HUES6 (cell line): ENCODE data around the gene ARMC9.
"Not testable (repeated sequence)": the region's sequence is repeated elsewhere in the genome, so short reads cannot be mapped to it uniquely, and the experiment has no call there.

Source experiments
- H3K27ac ChIP-seq: 2 replicates; pipeline ENCODE4 v1.7.0; 2013; ENCODE audit warnings: low read depth, mild to moderate bottlenecking, low read length, inconsistent platforms
- H3K27me3 ChIP-seq: 2 replicates; pipeline ENCODE4 v1.6.1; 2013; ENCODE audit warnings: low read length; ENCODE audit not compliant: control insufficient read depth, insufficient read depth
- H3K36me3 ChIP-seq: 2 replicates; pipeline ENCODE4 v1.6.1; 2013; ENCODE audit warnings: low read length; ENCODE audit not compliant: control insufficient read depth, insufficient read depth
- H3K4me1 ChIP-seq: 2 replicates; pipeline ENCODE4 v1.6.1; 2013; ENCODE audit warnings: low read length; ENCODE audit not compliant: control insufficient read depth, insufficient read depth
- H3K4me3 ChIP-seq: 2 replicates; pipeline ENCODE4 v1.5.1; 2013; ENCODE audit warnings: low read depth, low read length
- H3K9ac ChIP-seq: one replicate; pipeline ENCODE4 v1.6.1; 2013; ENCODE audit warnings: mild to moderate bottlenecking, low read length
- H3K9me3 ChIP-seq: 2 replicates; pipeline ENCODE4 v1.6.1; 2013; ENCODE audit warnings: low read depth, low read length; ENCODE audit not compliant: control insufficient read depth, insufficient read depth

ARMC9 gene

GRCh38 chr2:231367178-231367577, 168.7 kb downstream of the ARMC9 start:
- no peaks in the 10 kb centered on the region for H3K36me3 ChIP-seq
- H3K4me1 ChIP-seq: peaks cover 43% of the 10 kb centered on the region
- H3K9ac ChIP-seq: no peak overlapping the region
- no peaks in the 10 kb centered on the region for H3K9me3 ChIP-seq
- no peak overlapping the region for H3K4me3 ChIP-seq
- H3K27me3 ChIP-seq: no peaks in the 10 kb centered on the region
- H3K27ac ChIP-seq: no peak overlapping the region

GRCh38 chr2:231369580-231370428, 171.4 kb downstream of the ARMC9 start:
- no peaks in the 10 kb centered on the region for H3K9me3 ChIP-seq
- H3K4me1 ChIP-seq: peaks cover 40% of the 10 kb centered on the region
- H3K4me3 ChIP-seq: peak overlapping the region; percentile 20
- peak overlapping the region; percentile 95 for H3K27ac ChIP-seq
- no peaks in the 10 kb centered on the region for H3K27me3 ChIP-seq
- no peaks in the 10 kb centered on the region for H3K36me3 ChIP-seq
- H3K9ac ChIP-seq: peak overlapping the region; percentile 74

GRCh38 chr2:231370429-231370748, 172.0 kb downstream of the ARMC9 start:
- Histone ChIP-seq H3K36me3 (no peaks in the 10 kb centered on the region), H3K4me1 (peaks cover 40% of the 10 kb centered on the region), H3K4me3 (peak overlapping the region; percentile 20), H3K27me3 (no peaks in the 10 kb centered on the region), H3K9ac (peak overlapping the region; percentile 74), H3K9me3 (no peaks in the 10 kb centered on the region), H3K27ac (peak overlapping the region; percentile 95)

- H3K4me3 ChIP-seq: peak overlapping the region; percentile 20; the same call in 1 of the 2 replicates
- H3K9ac ChIP-seq: peak overlapping the region; percentile 74
- H3K27ac ChIP-seq: peak overlapping the region; percentile 95
- H3K27me3 ChIP-seq: no peaks in the 10 kb centered on the region
- H3K4me1 ChIP-seq: peaks cover 40% of the 10 kb centered on the region
- no peaks in the 10 kb centered on the region for H3K9me3 ChIP-seq
- no peaks in the 10 kb centered on the region for H3K36me3 ChIP-seq
These were observed 172.5 kb downstream of the ARMC9 start for GRCh38 chr2:231370749-231371429.

GRCh38 chr2:231371430-231372054, 173.1 kb downstream of the ARMC9 start:
- Histone ChIP-seq H3K27ac (peak overlapping the region; percentile 95), H3K36me3 (no peaks in the 10 kb centered on the region), H3K4me3 (no peak overlapping the region), H3K4me1 (peaks cover 41% of the 10 kb centered on the region), H3K27me3 (no peaks in the 10 kb centered on the region), H3K9me3 (no peaks in the 10 kb centered on the region), H3K9ac (peak overlapping the region; percentile 53)

GRCh38 chr2:231372326-231372725, 173.9 kb downstream of the ARMC9 start:
- H3K36me3 ChIP-seq: no peaks in the 10 kb centered on the region
- H3K9me3 ChIP-seq: no peaks in the 10 kb centered on the region
- H3K4me1 ChIP-seq: peaks cover 47% of the 10 kb centered on the region
- no peak overlapping the region for H3K4me3 ChIP-seq
- no peak overlapping the region for H3K9ac ChIP-seq
- H3K27ac ChIP-seq: no peak overlapping the region
- H3K27me3 ChIP-seq: no peaks in the 10 kb centered on the region

GRCh38 chr2:231373184-231373583, 174.8 kb downstream of the ARMC9 start:
- Histone ChIP-seq H3K36me3 (no peaks in the 10 kb centered on the region), H3K9ac (no peak overlapping the region), H3K4me3 (no peak overlapping the region), H3K27me3 (no peaks in the 10 kb centered on the region), H3K9me3 (no peaks in the 10 kb centered on the region), H3K4me1 (peaks cover 53% of the 10 kb centered on the region), H3K27ac (no peak overlapping the region)

GRCh38 chr2:231373786-231374349, 175.4 kb downstream of the ARMC9 start:
- H3K4me1 ChIP-seq: peaks cover 57% of the 10 kb centered on the region
- no peak overlapping the region for H3K27ac ChIP-seq
- H3K9ac ChIP-seq: no peak overlapping the region
- H3K4me3 ChIP-seq: no peak overlapping the region
- no peaks in the 10 kb centered on the region for H3K27me3 ChIP-seq
- H3K36me3 ChIP-seq: no peaks in the 10 kb centered on the region
- H3K9me3 ChIP-seq: no peaks in the 10 kb centered on the region

GRCh38 chr2:231374771-231375170, 176.3 kb downstream of the ARMC9 start:
- H3K27me3 ChIP-seq: no peaks in the 10 kb centered on the region
- no peak overlapping the region for H3K9ac ChIP-seq
- H3K27ac ChIP-seq: no peak overlapping the region; the same call in 1 of the 2 replicates
- H3K9me3 ChIP-seq: no peaks in the 10 kb centered on the region
- peaks cover 53% of the 10 kb centered on the region for H3K4me1 ChIP-seq
- H3K36me3 ChIP-seq: no peaks in the 10 kb centered on the region
- no peak overlapping the region for H3K4me3 ChIP-seq

- H3K4me3 ChIP-seq, H3K9me3 ChIP-seq, H3K36me3 ChIP-seq, H3K27me3 ChIP-seq: not testable (repeated sequence)
- H3K9ac ChIP-seq: peak overlapping the region; percentile 63
- peak overlapping the region; percentile 74; the same call in 1 of the 2 replicates for H3K27ac ChIP-seq
- peaks cover 44% of the 10 kb centered on the region for H3K4me1 ChIP-seq
These were observed 177.7 kb downstream of the ARMC9 start for GRCh38 chr2:231375994-231376615.
